Natural killer cell (primary cell): ENCODE measurements around the gene KRT15. TPM values are rescaled to one million over a fixed set of nuclear protein-coding genes. Genes with fewer than 3 reads are reported as not detected.

Experiments used
- ATAC-seq, 3 donors: fragments of 150-1000 bp in 2 of 3; fragments of 200-7000 bp in 1 of 3; cut with Tn5 transposase; 1 replicate in 1 of 3; 2 replicates in 2 of 3; pipeline ENCODE4 v1.10.0; 2021; ENCODE audit warnings: mild to moderate bottlenecking in 2 of 3, moderate library complexity in 2 of 3
- DNase-seq, 2 donors: peaks; one replicate each; pipeline versions ENCODE4 v3.0.0 to v3.0.0-alpha.2; 2013 to 2021; ENCODE audit warnings: mixed read lengths in 1 of 2
- H3K27ac ChIP-seq: one replicate; pipeline ENCODE4 v1.5.1; 2013; ENCODE audit warnings: mild to moderate bottlenecking, low read length
- H3K27me3 ChIP-seq: one replicate; pipeline ENCODE4 v1.6.1; 2013; ENCODE audit warnings: low read length; ENCODE audit not compliant: control insufficient read depth, insufficient read depth
- H3K36me3 ChIP-seq: one replicate; pipeline ENCODE4 v1.6.1; 2013; ENCODE audit warnings: low read length; ENCODE audit not compliant: control insufficient read depth, insufficient read depth
- H3K4me1 ChIP-seq: one replicate; pipeline ENCODE4 v1.6.1; 2013; ENCODE audit warnings: low read length; ENCODE audit not compliant: control insufficient read depth, insufficient read depth
- H3K4me3 ChIP-seq: one replicate; pipeline ENCODE4 v1.5.1; 2013; ENCODE audit warnings: low read length
- H3K9me3 ChIP-seq: one replicate; pipeline ENCODE4 v1.6.1; 2013; ENCODE audit warnings: low read length; ENCODE audit not compliant: control insufficient read depth, insufficient read depth
- H3K27ac Mint-ChIP-seq, 2 donors: one replicate each; pipeline ENCODE4 v1.8.0; 2022; ENCODE audit warnings: mild to moderate bottlenecking in 2 of 2, mixed read lengths in 2 of 2, moderate library complexity in 1 of 2
- H3K27me3 Mint-ChIP-seq, 2 donors: one replicate each; pipeline ENCODE4 v1.8.0; 2022; ENCODE audit warnings: low read depth in 2 of 2, mixed read lengths in 2 of 2
- H3K36me3 Mint-ChIP-seq: one replicate; pipeline ENCODE4 v1.8.0; 2022; ENCODE audit warnings: mixed read lengths
- H3K4me1 Mint-ChIP-seq, 2 donors: one replicate each; pipeline ENCODE4 v1.8.0; 2022; ENCODE audit warnings: mixed read lengths in 2 of 2
- H3K4me3 Mint-ChIP-seq: one replicate; pipeline ENCODE4 v1.8.0; 2022; ENCODE audit warnings: mild to moderate bottlenecking, moderate library complexity, mixed read lengths
- H3K9me3 Mint-ChIP-seq, 2 donors: one replicate each; pipeline ENCODE4 v1.8.0; 2022; ENCODE audit warnings: mixed read lengths in 2 of 2
- CTCF ChIP-seq: fragments of 200-600 bp; IDR thresholded peaks from one replicate; pipeline ENCODE4 v1.8.0; 2022; ENCODE audit warnings: antibody characterized with exemption
- WGBS: methylation state at CpG from one replicate; pipeline ENCODE4 v1.1.7; 2013; ENCODE audit warnings: missing lambda C conversion rate; ENCODE audit not compliant: insufficient coverage; 5-methylcytosine and 5-hydroxymethylcytosine counted together
- intact Hi-C: fragments of 100-400 bp; cut with micrococcal nuclease; formaldehyde crosslinking; loops from one replicate; pipeline ENCODE4 v1.14.2; 2022
- total RNA-seq, 4 donors: library from RNA; stranded (reverse); fragments of 120-200 nt in 1 of 4; gene quantifications; one replicate each; pipeline versions ENCODE4 v1.2.3 to v1.2.4, GENCODE V29; 2013 to 2022

The KRT15 gene
- total RNA-seq, 3 donors from 2014 or later (not counting 1 experiment from before 2014, with no cell fraction given), result not detected

DNA sequence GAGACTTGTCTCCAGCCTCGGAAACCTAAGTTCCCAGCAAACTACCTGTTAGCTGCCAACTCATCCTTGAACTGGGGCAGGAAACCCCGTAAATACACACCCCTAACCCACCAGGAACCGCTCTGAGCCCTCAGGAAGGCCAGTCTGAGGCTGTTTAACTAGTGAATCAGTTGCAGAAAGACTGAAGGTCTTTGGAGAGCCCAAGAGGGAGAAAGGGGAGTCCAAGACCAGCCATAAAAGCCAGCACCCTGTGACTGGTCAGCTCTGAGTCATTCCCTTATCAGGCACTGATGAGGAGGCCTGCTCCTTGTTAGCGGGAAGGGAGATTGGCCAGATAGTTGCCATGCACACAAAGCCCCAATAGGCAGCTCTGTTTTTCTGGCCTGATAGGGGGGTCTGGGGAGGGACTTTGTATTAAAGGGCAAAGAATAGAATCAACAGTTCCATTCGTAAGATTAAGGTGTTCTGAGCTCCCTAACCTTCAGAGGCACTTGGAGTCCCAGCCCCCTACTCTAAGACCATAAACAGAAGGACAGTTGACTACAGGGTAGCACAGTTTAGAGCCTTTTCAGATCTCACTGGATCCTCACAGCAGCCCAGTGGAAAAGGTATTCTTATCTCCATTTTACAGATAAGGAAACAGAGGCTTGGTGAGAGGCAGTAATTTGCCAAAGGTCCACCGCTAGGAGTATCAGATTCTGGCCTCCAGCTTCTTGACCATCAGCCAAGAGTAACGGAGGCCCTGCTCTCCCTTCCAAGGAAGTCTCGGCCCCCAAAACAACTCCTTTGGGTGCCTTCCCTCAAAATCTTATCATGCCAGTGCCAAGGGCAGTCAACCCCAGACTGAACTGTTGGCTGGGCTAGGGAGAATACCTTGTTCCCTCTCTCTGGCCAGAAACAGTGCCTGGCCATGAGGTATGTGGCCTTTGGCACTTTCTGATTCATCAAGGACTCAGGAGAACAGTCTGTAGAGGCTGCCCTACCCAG, 11.7 kb upstream of the KRT15 start:
- intact Hi-C loops, result no loop called here
- Histone ChIP-seq H3K9me3 (no peaks in the 10 kb centered on the region), H3K36me3 (no peaks in the 10 kb centered on the region), H3K27me3 (peaks cover 26% of the 10 kb centered on the region), H3K27ac (no peak overlapping the region), H3K4me1 (peaks cover 16% of the 10 kb centered on the region), H3K4me3 (no peak overlapping the region)
- 77% methylated on average over 8 of the region's 8 CpGs for WGBS
- H3K27me3 Mint-ChIP-seq, result peaks cover 53 to 56% of the 10 kb centered on the region in 2 donors
- DNase-seq (no peak), ATAC-seq (no peak)
- peaks cover 0 to 5% of the 10 kb centered on the region in 2 donors for H3K4me1 Mint-ChIP-seq
- H3K27ac Mint-ChIP-seq, result no peak overlapping the region
- no peak overlapping the region for H3K4me3 Mint-ChIP-seq
- H3K36me3 Mint-ChIP-seq, result no peaks in the 10 kb centered on the region
- H3K9me3 Mint-ChIP-seq, result no peaks in the 10 kb centered on the region
- no peak for TF ChIP-seq CTCF

DNA sequence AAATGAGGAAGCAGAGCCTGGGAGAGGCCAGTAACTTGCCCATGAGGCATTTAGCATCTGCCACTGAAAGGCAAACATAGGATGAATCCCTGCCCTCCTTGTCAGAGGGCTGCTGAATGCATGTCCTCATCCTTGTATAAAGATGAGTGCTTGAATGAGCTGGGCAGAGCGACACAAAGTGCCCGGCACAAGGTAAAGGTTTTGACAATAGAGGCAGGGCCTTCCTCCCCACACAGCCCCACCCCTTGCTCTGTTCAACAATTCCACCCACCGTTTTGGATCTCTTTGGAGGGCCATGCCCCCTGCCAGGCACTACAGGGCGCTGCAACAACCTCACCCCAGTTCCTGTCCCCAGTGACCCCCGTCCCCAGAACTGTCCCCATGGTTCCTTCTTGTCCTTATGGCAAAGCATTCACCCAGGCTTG, 10.8 kb upstream of the KRT15 start:
- Histone ChIP-seq H3K27me3 (peaks cover 26% of the 10 kb centered on the region), H3K27ac (no peak overlapping the region), H3K4me3 (no peak overlapping the region), H3K36me3 (no peaks in the 10 kb centered on the region), H3K4me1 (peaks cover 16% of the 10 kb centered on the region), H3K9me3 (no peaks in the 10 kb centered on the region)
- Mint-ChIP-seq H3K4me1 (peaks cover 0 to 5% of the 10 kb centered on the region in 2 donors), H3K27ac (no peak overlapping the region), H3K36me3 (no peaks in the 10 kb centered on the region), H3K9me3 (no peaks in the 10 kb centered on the region), H3K27me3 (peaks cover 49 to 52% of the 10 kb centered on the region in 2 donors), H3K4me3 (no peak overlapping the region)
- no peak for TF ChIP-seq CTCF
- intact Hi-C loops, result no loop called here
- ATAC-seq, result no peak
- no peak for DNase-seq
- WGBS, result 65% methylated on average over 5 of the region's 5 CpGs

GRCh38 chr17:41528959-41529353, 10.3 kb upstream of the KRT15 start:
- H3K4me3 ChIP-seq, result no peak overlapping the region
- no peak overlapping the region for H3K27ac ChIP-seq
- H3K36me3 ChIP-seq, result no peaks in the 10 kb centered on the region
- Mint-ChIP-seq H3K36me3 (no peaks in the 10 kb centered on the region), H3K27me3 (peaks cover 49 to 52% of the 10 kb centered on the region in 2 donors), H3K9me3 (no peaks in the 10 kb centered on the region), H3K4me3 (no peak overlapping the region), H3K4me1 (peaks cover 0 to 5% of the 10 kb centered on the region in 2 donors), H3K27ac (no peak overlapping the region)
- TF ChIP-seq CTCF, result no peak
- no peaks in the 10 kb centered on the region for H3K9me3 ChIP-seq
- no peak for ATAC-seq
- DNase-seq, result no peak
- H3K27me3 ChIP-seq, result peaks cover 26% of the 10 kb centered on the region
- H3K4me1 ChIP-seq, result peaks cover 16% of the 10 kb centered on the region
- 32% methylated on average over 10 of the region's 10 CpGs for WGBS
- intact Hi-C loops, result no loop called here
